K562 treated with DMSO at 1 percent for 12 hours (cell line): ENCODE results near the gene KPNA5. TPM values are rescaled to one million over a fixed set of nuclear protein-coding genes. Genes with fewer than 3 reads are reported as not detected.

Experiments
- total RNA-seq: library from RNA; unstranded; fragments of 300-600 nt; gene quantifications from 2 replicates; pipeline ENCODE4 v1.2.3, GENCODE V29; 2022; ENCODE audit not compliant: insufficient read depth

Gene KPNA5
- 0.92 and 3.9 TPM in 2 replicates for total RNA-seq

GRCh38 chr6:116680880-116681672 is at the start of gene KPNA5:
KPNA5 (plus strand) TSS chr6:116681211; CDS start chr6:116681335, 124 bp downstream.

GRCh38 chr6:116764961-116765841 is 84.2 kb downstream of the KPNA5 start, which contains the start of gene FAM162B:
FAM162B (minus strand) TSS chr6:116765719; CDS start chr6:116765576, 143 bp downstream.

Other genes with a start within 250 kb of the KPNA5 start
- not detected in 2 replicates for gene CALHM6, start 219.8 kb upstream of the KPNA5 start, total RNA-seq
- gene CALHM5, start 169.6 kb upstream of the KPNA5 start, total RNA-seq, result 0.05 TPM in 1 of 2 replicates, not detected in the other
- not detected in 2 replicates for gene TRAPPC3L, start 135.5 kb upstream of the KPNA5 start, total RNA-seq
- gene CALHM4, start 127.5 kb upstream of the KPNA5 start, total RNA-seq, result not detected in 2 replicates
- gene RWDD1, start 109.7 kb upstream of the KPNA5 start, total RNA-seq, result 28.2 and 32.6 TPM in 2 replicates
- not detected in 2 replicates for gene RSPH4A, start 64.7 kb upstream of the KPNA5 start, total RNA-seq
- gene ZUP1, start 12.4 kb upstream of the KPNA5 start, total RNA-seq, result 7.3 and 20.9 TPM in 2 replicates
- gene FAM162B, start 84.5 kb downstream of the KPNA5 start, total RNA-seq, result not detected in 2 replicates
- gene GPRC6A, start 147.9 kb downstream of the KPNA5 start, total RNA-seq, result not detected in 2 replicates
- gene RFX6, start 196.0 kb downstream of the KPNA5 start, total RNA-seq, result not detected in 2 replicates